Tibial artery (tissue), 4 donors: ENCODE data around the gene LILRB2.

ENCODE experiments used
- DNase-seq, 2 donors: peaks; one replicate each; pipeline ENCODE4 v3.0.0-alpha.2; 2019
- H3K27ac ChIP-seq, 2 donors: fragments of 200-600 bp; sonication (generic) in 1 of 2; 1 replicate in 1 of 2; 2 replicates in 1 of 2; pipeline ENCODE4 v1.5.1; 2018 to 2019; ENCODE audit warnings: mild to moderate bottlenecking in 1 of 2
- H3K27me3 ChIP-seq, 2 donors: fragments of 200-600 bp; sonication (generic) in 1 of 2; one replicate each; pipeline versions ENCODE4 v1.5.1 to v1.6.0; 2016 to 2019
- H3K36me3 ChIP-seq, 3 donors: fragments of 200-600 bp; sonication (generic) in 2 of 3; one replicate each; pipeline ENCODE4 v1.5.1; 2016 to 2019; ENCODE audit warnings: mild to moderate bottlenecking in 2 of 3
- H3K4me1 ChIP-seq, 4 donors: fragments of 200-600 bp; sonication (generic) in 2 of 4; 1 replicate in 3 of 4; 2 replicates in 1 of 4; pipeline ENCODE4 v1.5.1; 2016 to 2019
- H3K4me3 ChIP-seq, 2 donors: fragments of 200-600 bp; sonication (generic) in 1 of 2; 1 replicate in 1 of 2; 2 replicates in 1 of 2; pipeline ENCODE4 v1.5.1; 2018 to 2019; ENCODE audit warnings: mild to moderate bottlenecking in 2 of 2
- H3K9me3 ChIP-seq, 3 donors: fragments of 200-600 bp; sonication (generic) in 1 of 3; one replicate each; pipeline ENCODE4 v1.5.1; 2016 to 2019
- intact Hi-C: fragments of 100-400 bp; cut with DNase I; formaldehyde crosslinking; loops from one replicate; pipeline ENCODE4 v1.15.0; 2023; ENCODE audit warnings: low total_unique reads
- TF ChIP-seq, protein P1 (sequence below), 2 experiments: fragments of 200-600 bp in 1 of 2; fragments of 450-650 bp in 1 of 2; IDR thresholded peaks; one replicate each; pipeline ENCODE4 v1.5.1; 2017 to 2019; ENCODE audit warnings: antibody characterized with exemption in 2 of 2, mild to moderate bottlenecking in 1 of 2, moderate library complexity in 1 of 2

Gene LILRB2

DNA sequence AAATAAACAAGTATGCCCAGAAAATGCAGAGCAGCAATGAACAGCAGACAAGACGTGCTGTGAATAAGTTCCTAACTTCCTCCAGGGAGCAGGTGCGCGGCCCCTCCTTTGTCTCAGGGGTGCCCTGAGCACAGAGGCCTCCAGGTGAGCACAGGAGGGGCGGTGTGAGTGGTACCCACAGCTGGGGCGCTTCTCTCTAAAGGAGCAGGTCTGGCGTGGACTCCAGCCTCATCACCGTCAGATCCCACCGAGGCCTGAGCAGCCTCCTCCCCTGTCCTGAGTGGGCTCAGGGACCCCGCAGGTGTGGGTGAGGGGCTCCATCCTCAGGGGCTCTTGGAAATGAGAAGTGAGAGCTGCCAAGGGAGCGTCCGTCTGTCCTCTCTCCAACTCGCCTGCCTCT lies 28.9 kb upstream of the LILRB2 start:
- intact Hi-C loops, result no loop called here
- TF ChIP-seq, protein P1, sequence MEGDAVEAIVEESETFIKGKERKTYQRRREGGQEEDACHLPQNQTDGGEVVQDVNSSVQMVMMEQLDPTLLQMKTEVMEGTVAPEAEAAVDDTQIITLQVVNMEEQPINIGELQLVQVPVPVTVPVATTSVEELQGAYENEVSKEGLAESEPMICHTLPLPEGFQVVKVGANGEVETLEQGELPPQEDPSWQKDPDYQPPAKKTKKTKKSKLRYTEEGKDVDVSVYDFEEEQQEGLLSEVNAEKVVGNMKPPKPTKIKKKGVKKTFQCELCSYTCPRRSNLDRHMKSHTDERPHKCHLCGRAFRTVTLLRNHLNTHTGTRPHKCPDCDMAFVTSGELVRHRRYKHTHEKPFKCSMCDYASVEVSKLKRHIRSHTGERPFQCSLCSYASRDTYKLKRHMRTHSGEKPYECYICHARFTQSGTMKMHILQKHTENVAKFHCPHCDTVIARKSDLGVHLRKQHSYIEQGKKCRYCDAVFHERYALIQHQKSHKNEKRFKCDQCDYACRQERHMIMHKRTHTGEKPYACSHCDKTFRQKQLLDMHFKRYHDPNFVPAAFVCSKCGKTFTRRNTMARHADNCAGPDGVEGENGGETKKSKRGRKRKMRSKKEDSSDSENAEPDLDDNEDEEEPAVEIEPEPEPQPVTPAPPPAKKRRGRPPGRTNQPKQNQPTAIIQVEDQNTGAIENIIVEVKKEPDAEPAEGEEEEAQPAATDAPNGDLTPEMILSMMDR (IDR thresholded peaks at IDR 0.05), result no peak
- no peaks in the 10 kb centered on the region for H3K4me1 ChIP-seq
- no peak overlapping the region for H3K27ac ChIP-seq
- no peaks in the 10 kb centered on the region for H3K9me3 ChIP-seq
- DNase-seq, result no peak
- H3K27me3 ChIP-seq, result peaks cover 0 to 12% of the 10 kb centered on the region in 2 donors
- H3K4me3 ChIP-seq, result no peak overlapping the region
- no peaks in the 10 kb centered on the region for H3K36me3 ChIP-seq

DNA sequence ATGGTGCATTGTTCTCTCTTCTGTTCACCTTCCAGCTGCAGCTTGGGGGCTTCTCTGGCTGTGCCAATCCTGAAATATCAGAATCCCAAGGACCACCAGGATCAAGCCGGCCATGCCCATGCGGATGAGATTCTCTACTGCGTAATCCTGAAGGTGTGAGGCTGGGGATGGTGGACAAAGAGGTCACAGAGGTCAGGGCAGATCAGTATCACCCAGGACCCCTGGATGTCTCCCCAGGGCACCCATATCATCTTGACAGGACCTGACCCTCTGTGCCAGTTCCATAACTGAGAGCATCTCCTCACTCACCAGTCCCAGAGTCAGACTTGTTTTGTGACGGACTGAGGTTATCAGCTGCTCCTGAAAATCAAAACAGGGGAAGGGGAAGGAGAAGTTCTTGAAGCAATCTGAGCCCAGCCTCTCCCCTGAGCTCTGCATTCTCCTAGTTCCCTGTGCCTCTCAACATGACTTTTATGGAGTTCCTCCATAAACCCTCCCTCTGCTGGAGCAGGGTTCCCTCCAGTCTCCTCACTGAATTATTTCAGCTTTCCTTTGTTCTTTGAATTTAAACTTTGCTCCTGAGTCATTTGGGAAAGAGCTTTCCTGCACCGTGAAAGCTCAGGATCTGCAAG lies 26.6 kb upstream of the LILRB2 start:
- no peaks in the 10 kb centered on the region for H3K9me3 ChIP-seq
- TF ChIP-seq, protein P1 (IDR thresholded peaks at IDR 0.05), result no peak
- no peak for DNase-seq
- no peaks in the 10 kb centered on the region for H3K4me1 ChIP-seq
- no peak overlapping the region for H3K27ac ChIP-seq
- intact Hi-C loops, result no loop called here
- peaks cover 0 to 7% of the 10 kb centered on the region in 2 donors for H3K27me3 ChIP-seq
- H3K36me3 ChIP-seq, result no peaks in the 10 kb centered on the region
- H3K4me3 ChIP-seq, result no peak overlapping the region

DNA sequence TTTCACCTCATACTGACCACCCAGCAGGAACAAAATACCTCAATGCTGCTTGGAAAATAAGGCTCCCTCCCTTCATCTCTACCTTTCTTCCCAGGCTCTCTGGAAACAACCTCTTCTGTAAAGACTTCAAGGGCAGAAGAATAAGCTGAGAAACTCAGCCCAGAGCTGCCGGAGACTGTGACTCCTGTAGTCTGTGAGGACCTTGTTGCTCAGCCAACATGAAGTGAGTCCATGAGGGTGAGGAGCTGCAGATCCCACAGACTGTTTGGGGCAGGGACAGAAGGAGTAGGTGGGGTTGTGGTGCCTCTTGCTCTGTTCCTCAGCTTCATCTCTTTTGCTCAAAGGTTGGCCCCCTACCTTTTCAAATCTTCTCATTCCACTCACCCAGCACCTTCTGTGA lies 24.2 kb upstream of the LILRB2 start:
- no peak overlapping the region for H3K4me3 ChIP-seq
- H3K27ac ChIP-seq, result no peak overlapping the region
- H3K4me1 ChIP-seq, result no peaks in the 10 kb centered on the region
- no peaks in the 10 kb centered on the region for H3K9me3 ChIP-seq
- TF ChIP-seq, protein P1 (IDR thresholded peaks at IDR 0.05), result no peak
- H3K27me3 ChIP-seq, result no peaks in the 10 kb centered on the region
- DNase-seq, result no peak
- no peaks in the 10 kb centered on the region for H3K36me3 ChIP-seq
- intact Hi-C loops, result no loop called here

DNA sequence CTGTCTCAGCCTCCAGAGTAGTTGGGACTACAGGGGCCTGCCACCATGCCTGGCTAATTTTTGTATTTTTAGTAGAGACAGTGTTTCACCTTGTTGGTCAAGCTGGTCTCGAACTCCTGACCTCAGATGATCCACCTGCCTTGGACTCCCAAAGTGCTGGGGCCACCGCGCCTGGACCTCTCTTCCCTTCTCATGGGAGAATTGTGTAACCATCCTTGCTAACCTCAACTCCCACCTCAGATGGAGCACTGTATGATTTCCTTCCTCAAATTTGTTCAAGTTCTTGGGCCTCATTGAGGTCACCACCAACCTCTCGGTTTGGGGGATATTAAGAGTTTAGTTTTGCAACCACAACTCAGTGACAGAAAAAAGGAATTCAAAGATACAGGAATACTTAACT lies 21.3 kb upstream of the LILRB2 start:
- intact Hi-C loops, result no loop called here
- no peaks in the 10 kb centered on the region for H3K4me1 ChIP-seq
- no peak overlapping the region for H3K4me3 ChIP-seq
- H3K9me3 ChIP-seq, result no peaks in the 10 kb centered on the region
- H3K36me3 ChIP-seq, result no peaks in the 10 kb centered on the region
- TF ChIP-seq, protein P1 (IDR thresholded peaks at IDR 0.05), result no peak
- H3K27ac ChIP-seq, result no peak overlapping the region
- no peak for DNase-seq
- H3K27me3 ChIP-seq, result no peaks in the 10 kb centered on the region

DNA sequence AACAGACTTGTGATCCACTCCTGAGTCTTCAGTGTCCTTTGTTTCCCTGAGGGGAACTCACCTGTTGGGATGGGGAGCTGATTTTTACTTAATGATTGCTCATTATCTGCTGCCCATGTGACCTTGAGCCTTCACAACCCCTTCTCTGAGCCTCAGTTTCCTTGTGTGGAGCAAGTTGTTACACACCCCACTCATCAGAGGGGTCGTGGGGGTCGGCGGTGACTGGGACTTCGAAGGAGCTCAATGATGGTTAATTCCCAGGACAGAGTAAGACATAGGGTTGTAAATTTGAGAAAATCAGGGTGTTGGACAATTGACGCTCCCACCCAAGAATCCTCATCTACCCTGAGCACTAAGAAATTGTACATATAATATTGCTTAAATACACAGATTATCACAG lies 18.6 kb upstream of the LILRB2 start:
- DNase-seq, result no peak
- Histone ChIP-seq H3K9me3 (peaks cover 0 to 4% (median 0%) of the 10 kb centered on the region in 3 donors), H3K36me3 (no peaks in the 10 kb centered on the region), H3K27ac (no peak overlapping the region), H3K4me1 (no peaks in the 10 kb centered on the region), H3K4me3 (no peak overlapping the region), H3K27me3 (peaks cover 0 to 2% of the 10 kb centered on the region in 2 donors)
- intact Hi-C loops, result no loop called here
- TF ChIP-seq, protein P1 (IDR thresholded peaks at IDR 0.05), result no peak

DNA sequence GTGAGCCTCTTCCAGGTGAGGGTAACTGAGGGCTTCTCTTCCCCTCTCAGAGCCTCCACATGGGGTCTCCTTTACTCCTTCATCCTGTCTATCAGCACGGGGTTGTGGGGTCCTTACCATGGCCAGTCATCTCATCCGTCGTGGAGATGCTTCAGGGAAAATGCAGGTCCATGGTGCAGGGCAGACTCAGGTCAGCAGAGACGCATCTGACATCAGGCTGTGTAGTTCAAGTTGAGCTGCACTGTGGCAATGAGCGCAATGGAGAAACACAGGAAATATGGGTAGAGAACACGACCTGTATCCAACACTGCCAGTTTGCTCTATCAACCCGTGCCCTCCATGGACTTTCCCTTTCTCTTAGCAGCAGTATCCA lies 18.2 kb upstream of the LILRB2 start:
- H3K27me3 ChIP-seq, result peaks cover 0 to 6% of the 10 kb centered on the region in 2 donors
- DNase-seq, result no peak
- no peak overlapping the region for H3K27ac ChIP-seq
- no peaks in the 10 kb centered on the region for H3K36me3 ChIP-seq
- intact Hi-C loops, result no loop called here
- TF ChIP-seq, protein P1 (IDR thresholded peaks at IDR 0.05), result no peak
- peaks cover 0 to 8% (median 0%) of the 10 kb centered on the region in 3 donors for H3K9me3 ChIP-seq
- H3K4me1 ChIP-seq, result no peaks in the 10 kb centered on the region
- no peak overlapping the region for H3K4me3 ChIP-seq
